Right lobe of liver (tissue), 6 donors: Measurements from ENCODE around the gene SMCO1. TPM values are rescaled to one million over a fixed set of nuclear protein-coding genes. Genes with fewer than 3 reads are reported as not detected.

ENCODE experiments used
- ATAC-seq, 4 donors: fragments of 200-7000 bp; cut with Tn5 transposase; one replicate each; pipeline ENCODE4 v1.9.1; 2020; ENCODE audit warnings: mild to moderate bottlenecking in 4 of 4, moderate library complexity in 4 of 4
- DNase-seq, 3 donors: peaks; one replicate each; pipeline ENCODE4 v3.0.0-alpha.2; 2020
- H3K27ac ChIP-seq, 3 donors: fragments of 200-600 bp; one replicate each; pipeline ENCODE4 v1.8.0; 2022
- H3K27me3 ChIP-seq, 2 donors: fragments of 200-600 bp; one replicate each; pipeline ENCODE4 v1.8.0; 2022
- H3K36me3 ChIP-seq, 4 donors: fragments of 200-600 bp; sonication (generic) in 1 of 4; one replicate each; pipeline versions ENCODE4 v1.5.1 to v1.8.0; 2017 to 2022; ENCODE audit warnings: control low read depth in 1 of 4
- H3K4me1 ChIP-seq, 4 donors: fragments of 200-600 bp; sonication (generic) in 1 of 4; one replicate each; pipeline versions ENCODE4 v1.5.1 to v1.8.0; 2017 to 2022; ENCODE audit warnings: control low read depth in 1 of 4
- H3K4me3 ChIP-seq, 3 donors: fragments of 200-600 bp; one replicate each; pipeline ENCODE4 v1.8.0; 2022
- H3K9me3 ChIP-seq, 4 donors: fragments of 200-600 bp; sonication (generic) in 1 of 4; one replicate each; pipeline versions ENCODE4 v1.5.1 to v1.8.0; 2017 to 2022; ENCODE audit warnings: control low read depth in 1 of 4
- CTCF ChIP-seq, 4 donors: fragments of 200-600 bp in 3 of 4; fragments of 450-650 bp in 1 of 4; IDR thresholded peaks; one replicate each; pipeline versions ENCODE4 v1.5.1 to v1.8.0; 2016 to 2022; ENCODE audit warnings: antibody characterized with exemption in 4 of 4, mild to moderate bottlenecking in 2 of 4
- POLR2A ChIP-seq: fragments of 450-650 bp; IDR thresholded peaks from one replicate; pipeline ENCODE4 v1.6.1; 2017; ENCODE audit warnings: antibody characterized with exemption, mild to moderate bottlenecking
- WGBS: methylation state at CpG from one replicate; pipeline ENCODE4 v1.1.6; 2018; ENCODE audit warnings: low coverage, low lambda C conversion rate; ENCODE audit not compliant: insufficient coverage; ENCODE audit errors: missing lambda C conversion rate; 5-methylcytosine and 5-hydroxymethylcytosine counted together
- intact Hi-C, 2 donors: fragments of 100-400 bp; cut with DNase I; formaldehyde crosslinking; loops; one replicate each; pipeline versions ENCODE4 v1.11.2 to v1.14.1; 2022
- total RNA-seq, 6 experiments: library from RNA; depleted of rRNA in 2 of 6; stranded (reverse); fragments of >200 nt in 2 of 6; fragmentation: NEBNext Ultra II Directional in 3 of 6; extraction: Animal tissue kit (Norgen Biotek cat#: 25700) in 3 of 6; gene quantifications; one replicate each; pipeline versions ENCODE4 v1.1.0 to v1.2.4, GENCODE V29; 2016 to 2023
- donor health status: DM: no; HTN: yes; CAD: no.
- donor health status: DM: no; HTN: no; CAD: no.
- donor health status: DM: no; HTN: no; CAD: no.
- donor health status: DM: no; HTN: yes; CAD: no.
- donor health status: DM: no; HTN: yes; CAD: no.

Gene SMCO1
- total RNA-seq, 6 experiments from 2014 or later: not detected

DNA sequence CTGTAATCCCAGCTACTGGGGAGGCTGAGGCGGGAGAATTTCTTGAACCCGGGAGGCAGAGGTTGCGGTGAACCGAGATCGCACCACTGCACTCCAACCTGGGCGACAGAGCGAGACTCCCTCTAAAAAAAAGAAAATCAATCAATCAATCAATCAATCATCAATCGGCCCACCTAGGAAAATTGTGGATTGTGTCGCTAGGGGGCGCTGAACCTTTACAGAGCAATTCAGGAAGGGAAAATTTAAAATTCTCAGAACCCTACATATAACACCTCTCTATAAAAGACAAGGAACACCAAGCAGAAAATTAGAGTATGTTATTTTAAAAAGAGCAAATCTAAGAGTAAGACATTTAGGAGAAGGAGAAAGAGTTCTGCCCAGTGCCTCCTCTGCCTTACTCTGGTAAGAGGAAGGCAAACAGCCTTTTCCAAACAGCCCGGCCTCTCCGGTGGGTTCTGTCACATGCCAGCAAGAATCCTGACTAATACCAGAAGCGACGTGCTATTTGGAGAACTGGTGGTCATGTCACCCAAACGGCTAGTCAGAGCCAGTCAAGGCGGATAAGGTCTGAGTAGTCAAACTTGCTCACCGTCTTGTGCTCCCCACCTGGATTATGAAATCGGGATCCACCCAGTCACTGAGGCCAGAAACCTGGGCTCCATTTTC, 22.3 kb upstream of the SMCO1 start:
- intact Hi-C loops: no loop called here
- Histone ChIP-seq H3K36me3 (no peaks in the 10 kb centered on the region), H3K27ac (no peak overlapping the region), H3K9me3 (no peaks in the 10 kb centered on the region), H3K4me3 (no peak overlapping the region), H3K27me3 (no peaks in the 10 kb centered on the region), H3K4me1 (no peaks in the 10 kb centered on the region)
- WGBS: 27% methylated on average over 17 of the region's 18 CpGs
- TF ChIP-seq POLR2A: no peak
- TF ChIP-seq CTCF (IDR thresholded peaks at IDR 0.05): peak; percentile 47 to 74 (median 64)
- DNase-seq: no peak
- ATAC-seq: peak in 2 of 4 donors; percentile 21 to 26

DNA sequence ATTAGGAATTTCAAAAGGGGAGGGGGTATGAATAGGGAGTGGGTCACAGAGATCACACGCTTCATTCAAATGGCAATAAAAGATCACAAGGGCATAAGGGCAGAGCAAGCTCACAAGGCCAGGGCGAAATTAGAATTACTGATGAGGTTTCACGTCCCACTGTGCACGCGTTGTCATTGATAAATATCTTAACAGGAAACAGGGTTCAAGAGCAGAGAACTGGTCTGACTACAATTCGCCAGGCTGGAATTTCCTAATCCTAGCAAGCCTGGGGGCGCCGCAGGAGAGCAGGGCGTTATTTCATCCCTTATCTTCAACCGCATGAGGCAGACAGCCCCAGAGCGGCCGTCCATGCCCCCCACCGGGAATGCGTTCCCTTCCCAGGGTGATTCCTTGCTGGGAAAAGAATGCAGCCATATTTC, 18.1 kb upstream of the SMCO1 start:
- TF ChIP-seq POLR2A (no peak), CTCF (IDR thresholded peaks at IDR 0.05) (no peak)
- Histone ChIP-seq H3K36me3 (no peaks in the 10 kb centered on the region), H3K4me3 (no peak overlapping the region), H3K27ac (no peak overlapping the region), H3K9me3 (no peaks in the 10 kb centered on the region), H3K27me3 (no peaks in the 10 kb centered on the region), H3K4me1 (no peaks in the 10 kb centered on the region)
- intact Hi-C loops: no loop called here
- 32% methylated on average over 10 of the region's 14 CpGs for WGBS
- no peak for DNase-seq
- no peak for ATAC-seq

GRCh38 chr3:196531418-196531817, 16.3 kb upstream of the SMCO1 start:
- Histone ChIP-seq H3K9me3 (no peaks in the 10 kb centered on the region), H3K36me3 (no peaks in the 10 kb centered on the region), H3K27me3 (no peaks in the 10 kb centered on the region), H3K27ac (no peak overlapping the region), H3K4me1 (no peaks in the 10 kb centered on the region), H3K4me3 (no peak overlapping the region)
- WGBS: 51% methylated on average over 4 of the region's 4 CpGs
- TF ChIP-seq POLR2A (no peak), CTCF (IDR thresholded peaks at IDR 0.05) (no peak)
- DNase-seq: no peak
- ATAC-seq: no peak
- intact Hi-C loops: no loop called here

DNA sequence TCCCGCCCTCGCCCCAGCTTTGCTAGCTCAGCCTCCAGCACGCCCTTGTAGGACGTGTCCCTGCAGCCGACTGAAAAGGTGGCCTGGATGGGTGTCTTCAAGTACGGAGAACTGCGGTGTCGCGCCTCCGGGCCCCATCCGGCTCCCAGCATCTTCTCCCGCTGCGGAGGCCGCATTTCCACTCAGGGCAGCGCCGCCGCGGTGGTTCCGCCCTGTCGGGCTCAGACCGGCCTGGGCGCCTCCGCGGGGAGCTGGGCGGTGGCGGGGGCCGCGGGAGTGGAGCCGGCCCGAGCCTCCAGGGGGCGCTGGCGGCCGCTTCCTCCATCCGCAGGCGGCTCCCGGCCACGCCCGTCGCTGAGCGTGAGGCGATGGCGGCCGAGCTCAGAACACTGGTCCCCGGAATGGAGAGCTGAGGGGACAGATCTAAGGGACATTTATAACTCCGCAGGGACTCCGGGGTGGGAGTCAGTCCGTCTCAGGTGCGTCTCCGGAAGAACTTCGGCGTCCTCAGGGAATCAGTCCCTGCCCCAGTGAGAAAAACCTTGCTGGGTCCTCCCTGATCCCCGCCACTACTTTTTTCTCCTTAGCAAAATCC, 13.6 kb upstream of the SMCO1 start:
- 0% methylated on average over 2 of the region's 52 CpGs for WGBS
- peak; percentile 41 to 72 (median 48) for TF ChIP-seq CTCF (IDR thresholded peaks at IDR 0.05)
- TF ChIP-seq POLR2A: no peak
- DNase-seq (peak; percentile 58 to 81 (median 70)), ATAC-seq (peak; percentile 89 to 100 (median 94))
- Histone ChIP-seq H3K27ac (no peak overlapping the region), H3K4me1 (no peaks in the 10 kb centered on the region), H3K9me3 (no peaks in the 10 kb centered on the region), H3K4me3 (peak overlapping the region in 2 of 3 donors; percentile 14 to 41), H3K36me3 (no peaks in the 10 kb centered on the region), H3K27me3 (no peaks in the 10 kb centered on the region)
- intact Hi-C loops: no loop called here
